Fibroblast of mammary gland (primary cell): ENCODE data around the gene NANOS3.

Experiments
- DNase-seq: peaks from one replicate; pipeline ENCODE4 v3.0.0-alpha.2; 2010; ENCODE audit warnings: low read depth
- H3K4me3 ChIP-seq: 2 replicates; pipeline ENCODE4 v1.5.1; 2011; ENCODE audit warnings: low read depth, mild to moderate bottlenecking, low read length, moderate library complexity; ENCODE audit not compliant: control insufficient read depth
- TF ChIP-seq, protein P1 (sequence below): conservative IDR thresholded peaks from 2 replicates; pipeline ENCODE4 v1.5.1; 2011; ENCODE audit warnings: low read depth, low read length, inconsistent platforms; ENCODE audit not compliant: control insufficient read depth, insufficient read depth

Gene NANOS3

DNA sequence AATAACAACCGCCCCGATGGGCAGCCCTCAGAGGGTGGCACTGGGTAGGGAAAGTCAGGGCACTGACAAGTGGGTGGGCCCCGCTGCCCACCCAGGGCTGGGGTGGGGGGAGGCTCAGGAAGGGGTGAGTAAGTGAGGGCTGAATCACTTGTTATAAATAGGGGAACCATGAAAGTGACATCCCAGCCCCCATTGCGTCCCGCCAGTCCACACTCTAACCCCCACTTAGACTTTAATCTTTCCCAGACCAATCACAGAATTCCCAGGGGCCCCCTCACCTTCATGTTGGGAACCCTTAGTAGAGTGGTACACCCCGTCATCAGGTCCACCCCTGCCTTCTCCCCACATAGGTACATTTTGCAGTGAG is 37.0 kb upstream of the NANOS3 start:
- peak overlapping the region; percentile 88 for H3K4me3 ChIP-seq
- TF ChIP-seq, protein P1, sequence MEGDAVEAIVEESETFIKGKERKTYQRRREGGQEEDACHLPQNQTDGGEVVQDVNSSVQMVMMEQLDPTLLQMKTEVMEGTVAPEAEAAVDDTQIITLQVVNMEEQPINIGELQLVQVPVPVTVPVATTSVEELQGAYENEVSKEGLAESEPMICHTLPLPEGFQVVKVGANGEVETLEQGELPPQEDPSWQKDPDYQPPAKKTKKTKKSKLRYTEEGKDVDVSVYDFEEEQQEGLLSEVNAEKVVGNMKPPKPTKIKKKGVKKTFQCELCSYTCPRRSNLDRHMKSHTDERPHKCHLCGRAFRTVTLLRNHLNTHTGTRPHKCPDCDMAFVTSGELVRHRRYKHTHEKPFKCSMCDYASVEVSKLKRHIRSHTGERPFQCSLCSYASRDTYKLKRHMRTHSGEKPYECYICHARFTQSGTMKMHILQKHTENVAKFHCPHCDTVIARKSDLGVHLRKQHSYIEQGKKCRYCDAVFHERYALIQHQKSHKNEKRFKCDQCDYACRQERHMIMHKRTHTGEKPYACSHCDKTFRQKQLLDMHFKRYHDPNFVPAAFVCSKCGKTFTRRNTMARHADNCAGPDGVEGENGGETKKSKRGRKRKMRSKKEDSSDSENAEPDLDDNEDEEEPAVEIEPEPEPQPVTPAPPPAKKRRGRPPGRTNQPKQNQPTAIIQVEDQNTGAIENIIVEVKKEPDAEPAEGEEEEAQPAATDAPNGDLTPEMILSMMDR = no peak
- DNase-seq = peak; percentile 50

DNA sequence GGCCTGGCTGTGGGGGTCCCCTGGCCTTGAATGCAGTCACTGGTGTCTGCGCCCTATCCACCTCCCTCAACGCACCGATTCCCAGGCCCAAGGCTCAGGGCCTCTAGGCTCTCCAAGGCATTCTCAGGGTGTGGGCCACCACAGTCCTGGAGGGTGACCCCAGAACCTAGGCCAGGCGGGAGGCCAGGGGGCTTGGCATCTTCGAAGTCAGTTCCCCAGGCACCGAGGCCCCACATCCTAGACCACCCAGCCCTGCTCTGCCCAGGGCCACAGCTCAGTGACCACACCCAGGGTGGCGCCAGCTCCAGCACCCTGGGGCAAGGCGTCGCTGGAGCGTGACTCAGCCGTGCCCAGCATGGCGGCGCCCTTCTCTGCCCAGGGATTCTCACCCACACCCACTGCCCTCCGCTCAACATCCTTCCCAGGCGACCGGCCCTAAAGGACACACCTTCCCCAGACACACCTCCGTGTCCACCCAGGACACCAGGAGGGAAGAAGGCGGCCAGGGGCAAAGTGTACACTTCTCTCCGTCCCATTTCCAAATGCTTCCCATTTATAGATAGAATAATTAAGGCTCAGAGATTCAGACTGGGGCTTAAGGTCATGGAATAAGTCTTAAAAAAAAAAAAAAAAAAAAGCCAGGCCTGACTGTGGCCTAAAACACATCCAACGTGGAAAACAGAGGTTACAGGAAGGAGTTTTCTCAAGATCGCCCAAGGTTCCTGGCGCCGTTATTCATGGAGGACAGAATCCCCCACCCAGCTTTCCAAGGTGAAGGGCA is 36.4 kb upstream of the NANOS3 start:
- H3K4me3 ChIP-seq = peak overlapping the region; percentile 88
- DNase-seq = peak; percentile 31
- TF ChIP-seq, protein P1 = no peak

DNA sequence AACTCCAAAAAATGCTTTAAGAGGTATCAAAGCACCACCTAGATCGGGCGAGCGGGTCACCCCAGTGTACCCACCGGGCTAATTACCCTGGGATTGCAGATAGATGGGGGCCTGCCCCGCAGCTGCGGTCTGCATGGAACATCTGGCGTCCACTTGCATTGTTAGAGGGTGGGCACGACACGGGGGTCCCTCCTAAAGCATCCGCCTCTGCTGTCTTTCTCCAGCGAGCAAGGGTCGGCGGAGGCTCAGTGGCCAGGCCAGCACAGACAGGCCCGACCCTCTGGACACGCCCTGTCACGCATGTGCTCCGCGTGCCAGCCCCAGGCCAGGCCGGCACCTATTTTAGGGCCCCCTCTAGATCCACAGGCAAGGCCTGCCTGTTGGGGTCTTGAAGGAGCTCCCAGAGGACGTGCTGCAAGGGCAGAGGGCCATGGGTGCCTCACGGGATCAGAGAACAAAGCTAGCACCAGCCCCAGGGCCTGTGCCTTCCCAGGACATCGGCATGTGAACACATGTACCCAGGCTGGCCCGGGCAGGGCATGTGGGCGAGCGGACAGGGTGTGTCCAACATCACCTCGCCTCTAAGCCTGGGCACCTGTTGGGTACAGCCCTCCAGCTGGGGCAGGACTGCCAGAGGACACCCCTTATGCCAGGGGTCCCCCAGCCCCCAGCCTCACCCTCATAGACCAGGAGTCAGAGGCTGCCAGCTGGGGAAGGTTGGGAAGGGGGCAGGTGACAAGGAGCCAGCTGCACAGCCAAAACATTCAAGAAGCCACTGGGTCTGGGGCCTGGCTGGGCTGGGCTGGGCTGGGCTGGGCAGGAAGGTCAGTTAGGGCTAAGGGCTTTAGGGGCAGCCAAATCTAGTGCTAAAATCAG is 35.6 kb upstream of the NANOS3 start:
- H3K4me3 ChIP-seq = peak overlapping the region; percentile 88
- TF ChIP-seq, protein P1 = no peak
- no peak for DNase-seq

DNA sequence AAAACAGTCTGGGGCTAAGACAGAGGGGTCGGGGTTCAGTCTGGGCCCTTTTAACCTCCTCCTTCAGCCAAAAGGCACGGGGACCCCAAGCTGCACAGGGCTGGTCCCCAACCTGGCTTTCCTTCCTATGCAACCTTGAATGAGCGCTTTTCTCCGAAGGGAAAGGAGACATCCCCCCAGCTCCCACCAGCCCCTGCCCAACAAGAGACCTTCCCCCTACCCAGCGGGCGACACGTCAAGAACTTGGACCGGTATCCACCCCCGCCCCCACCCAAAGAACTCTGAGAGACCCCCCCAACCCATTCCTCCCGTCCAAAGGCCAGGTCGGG is 35.0 kb upstream of the NANOS3 start:
- peak overlapping the region; percentile 88 for H3K4me3 ChIP-seq
- DNase-seq = no peak
- TF ChIP-seq, protein P1 = no peak

DNA sequence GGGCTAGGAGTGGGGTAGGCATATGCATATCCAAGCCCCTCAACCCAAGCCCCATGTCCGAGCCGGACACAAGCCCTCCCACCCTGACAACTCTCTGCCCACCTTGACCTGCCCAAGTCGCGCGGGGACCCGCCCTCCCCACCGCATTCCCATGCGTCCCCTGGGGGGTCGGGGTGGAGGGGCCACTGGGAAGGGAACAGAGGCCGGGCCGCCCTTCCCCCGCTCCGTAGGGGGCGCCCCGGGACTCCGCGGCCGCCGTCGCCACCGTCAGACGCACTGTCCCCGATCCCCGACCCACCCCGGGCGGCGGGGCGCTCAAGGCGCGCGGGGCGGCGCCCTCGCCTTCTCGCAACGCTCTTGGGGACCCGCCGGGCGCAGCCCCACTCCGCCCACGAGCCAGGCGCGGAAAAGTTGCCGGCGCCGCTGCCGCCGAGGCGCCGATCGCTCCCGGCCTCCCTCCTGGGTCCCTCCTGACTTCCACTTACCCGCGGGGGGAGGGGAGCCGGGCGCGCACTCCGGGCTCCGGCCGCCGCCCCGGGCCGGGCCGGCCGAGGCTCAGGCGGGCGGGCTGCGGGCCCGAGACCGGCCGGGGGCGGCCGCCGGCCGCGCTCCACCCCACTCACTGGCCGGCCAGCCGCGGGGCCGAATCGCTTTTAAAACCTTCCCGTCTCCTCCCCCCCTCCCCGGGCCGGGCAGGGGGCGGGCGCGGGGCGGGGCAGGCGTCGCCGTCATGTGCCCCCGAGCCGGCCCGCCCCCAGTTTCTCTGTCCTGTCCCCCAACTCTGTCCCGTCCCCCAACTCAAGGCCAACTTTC is 34.4 kb upstream of the NANOS3 start:
- TF ChIP-seq, protein P1 = no peak
- H3K4me3 ChIP-seq = peak overlapping the region; percentile 88
- DNase-seq = peak; percentile 57

DNA sequence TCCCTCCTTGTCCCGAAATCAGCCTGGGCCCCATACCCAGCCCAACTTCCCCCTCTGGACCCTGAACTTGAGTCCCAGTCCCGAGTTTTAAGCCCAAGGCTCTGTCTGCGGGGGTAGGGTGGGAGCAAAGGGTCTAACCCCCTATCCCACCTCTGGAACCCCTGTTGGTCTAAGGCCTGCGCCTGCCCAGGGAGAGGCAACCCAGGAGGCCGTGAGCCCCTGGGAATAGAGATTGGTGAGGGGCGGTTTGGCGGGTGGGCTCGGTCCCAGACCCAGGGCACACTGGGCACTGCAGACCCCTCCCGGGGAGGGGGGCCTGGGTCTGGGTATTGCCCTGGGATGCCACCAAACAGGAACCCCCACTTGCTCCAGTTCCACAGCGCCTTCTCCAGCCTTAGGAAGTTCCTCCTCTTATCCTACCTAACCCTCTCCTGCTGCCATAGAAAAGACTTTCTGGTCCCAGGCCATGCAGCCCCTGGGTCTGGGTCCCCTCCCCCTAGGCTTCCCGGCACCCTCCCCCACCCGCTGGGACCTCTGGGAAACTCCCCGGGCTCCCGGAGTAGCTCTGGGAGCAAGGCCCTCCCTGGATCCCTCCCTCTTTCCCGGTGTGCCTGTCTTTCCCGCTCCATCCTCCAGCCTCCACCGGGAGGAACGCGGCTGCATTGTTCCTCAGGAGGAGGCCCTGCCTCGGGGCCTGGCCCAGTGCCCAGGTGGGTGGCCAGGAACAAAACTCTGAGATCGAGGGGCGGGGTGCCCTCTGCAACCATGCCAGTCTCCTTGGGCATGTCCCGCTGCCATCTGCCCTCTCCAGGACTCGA is 33.6 kb upstream of the NANOS3 start:
- TF ChIP-seq, protein P1 = no peak
- H3K4me3 ChIP-seq = peak overlapping the region; percentile 58
- DNase-seq = no peak
